ENCODE data around the gene HOOK2. TPM values are rescaled to one million over a fixed set of nuclear protein-coding genes. Genes with fewer than 3 reads are reported as not detected.
A peak's percentile ranks its signal among the peaks of the same experiment; 100 is the strongest.

HOOK2 gene
- total and polyA plus RNA-seq, 2 of the 13 experiments (the other 11 are each of a cell fraction or from before 2014, with no cell fraction given): 9.2 to 12.9 TPM

DNA sequence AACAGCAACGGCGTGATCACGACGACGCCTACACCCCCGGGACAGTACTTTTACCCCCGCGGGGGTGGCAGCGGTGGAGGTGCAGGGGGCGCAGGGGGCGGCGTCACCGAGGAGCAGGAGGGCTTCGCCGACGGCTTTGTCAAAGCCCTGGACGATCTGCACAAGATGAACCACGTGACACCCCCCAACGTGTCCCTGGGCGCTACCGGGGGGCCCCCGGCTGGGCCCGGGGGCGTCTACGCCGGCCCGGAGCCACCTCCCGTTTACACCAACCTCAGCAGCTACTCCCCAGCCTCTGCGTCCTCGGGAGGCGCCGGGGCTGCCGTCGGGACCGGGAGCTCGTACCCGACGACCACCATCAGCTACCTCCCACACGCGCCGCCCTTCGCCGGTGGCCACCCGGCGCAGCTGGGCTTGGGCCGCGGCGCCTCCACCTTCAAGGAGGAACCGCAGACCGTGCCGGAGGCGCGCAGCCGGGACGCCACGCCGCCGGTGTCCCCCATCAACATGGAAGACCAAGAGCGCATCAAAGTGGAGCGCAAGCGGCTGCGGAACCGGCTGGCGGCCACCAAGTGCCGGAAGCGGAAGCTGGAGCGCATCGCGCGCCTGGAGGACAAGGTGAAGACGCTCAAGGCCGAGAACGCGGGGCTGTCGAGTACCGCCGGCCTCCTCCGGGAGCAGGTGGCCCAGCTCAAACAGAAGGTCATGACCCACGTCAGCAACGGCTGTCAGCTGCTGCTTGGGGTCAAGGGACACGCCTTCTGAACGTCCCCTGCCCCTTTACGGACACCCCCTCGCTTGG lies 16.9 kb upstream of the HOOK2 start (continued):
- TF ChIP-seq, protein P1, sequence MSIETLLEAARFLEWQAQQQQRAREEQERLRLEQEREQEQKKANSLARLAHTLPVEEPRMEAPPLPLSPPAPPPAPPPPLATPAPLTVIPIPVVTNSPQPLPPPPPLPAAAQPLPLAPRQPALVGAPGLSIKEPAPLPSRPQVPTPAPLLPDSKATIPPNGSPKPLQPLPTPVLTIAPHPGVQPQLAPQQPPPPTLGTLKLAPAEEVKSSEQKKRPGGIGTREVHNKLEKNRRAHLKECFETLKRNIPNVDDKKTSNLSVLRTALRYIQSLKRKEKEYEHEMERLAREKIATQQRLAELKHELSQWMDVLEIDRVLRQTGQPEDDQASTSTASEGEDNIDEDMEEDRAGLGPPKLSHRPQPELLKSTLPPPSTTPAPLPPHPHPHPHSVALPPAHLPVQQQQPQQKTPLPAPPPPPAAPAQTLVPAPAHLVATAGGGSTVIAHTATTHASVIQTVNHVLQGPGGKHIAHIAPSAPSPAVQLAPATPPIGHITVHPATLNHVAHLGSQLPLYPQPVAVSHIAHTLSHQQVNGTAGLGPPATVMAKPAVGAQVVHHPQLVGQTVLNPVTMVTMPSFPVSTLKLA (IDR thresholded peaks at IDR 0.05): no peak
- TF ChIP-seq, protein P2, sequence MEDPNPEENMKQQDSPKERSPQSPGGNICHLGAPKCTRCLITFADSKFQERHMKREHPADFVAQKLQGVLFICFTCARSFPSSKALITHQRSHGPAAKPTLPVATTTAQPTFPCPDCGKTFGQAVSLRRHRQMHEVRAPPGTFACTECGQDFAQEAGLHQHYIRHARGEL (CRISPR knock-in tag; IDR thresholded peaks at IDR 0.05): no peak
- TF ChIP-seq ZNF850 (CRISPR knock-in tag; conservative IDR thresholded peaks at IDR 0.05) (no peak), ETV6 (CRISPR knock-in tag; conservative IDR thresholded peaks at IDR 0.05) (0 out of 2 replicates have a peak, but pooled peaks have one; percentile 73), CENPBD1 (CRISPR knock-in tag; IDR thresholded peaks at IDR 0.05; ENCODE audit: borderline replicate concordance, low read depth) (no peak), SSRP1 (CRISPR knock-in tag; IDR thresholded peaks at IDR 0.05) (no peak), ELF1 (CRISPR knock-in tag; IDR thresholded peaks at IDR 0.05) (peak; percentile 81), ZC3H13 (CRISPR knock-in tag; IDR thresholded peaks at IDR 0.05) (peak; percentile 95), DR1 (CRISPR knock-in tag; IDR thresholded peaks at IDR 0.05) (peak; percentile 32; the same call in 1 of the 2 replicates), MEIS1 (CRISPR knock-in tag; IDR thresholded peaks at IDR 0.05; ENCODE audit: borderline replicate concordance) (no peak), CBFB (CRISPR knock-in tag; IDR thresholded peaks at IDR 0.05) (no peak), CREM (IDR thresholded peaks at IDR 0.05) (peak; percentile 30; the same call in 1 of the 2 replicates), CREM (CRISPR knock-in tag; IDR thresholded peaks at IDR 0.05) (no peak), ZNF577 (CRISPR knock-in tag; IDR thresholded peaks at IDR 0.05; ENCODE audit: borderline replicate concordance, low read depth) (no peak)
- TF ChIP-seq, protein P3, sequence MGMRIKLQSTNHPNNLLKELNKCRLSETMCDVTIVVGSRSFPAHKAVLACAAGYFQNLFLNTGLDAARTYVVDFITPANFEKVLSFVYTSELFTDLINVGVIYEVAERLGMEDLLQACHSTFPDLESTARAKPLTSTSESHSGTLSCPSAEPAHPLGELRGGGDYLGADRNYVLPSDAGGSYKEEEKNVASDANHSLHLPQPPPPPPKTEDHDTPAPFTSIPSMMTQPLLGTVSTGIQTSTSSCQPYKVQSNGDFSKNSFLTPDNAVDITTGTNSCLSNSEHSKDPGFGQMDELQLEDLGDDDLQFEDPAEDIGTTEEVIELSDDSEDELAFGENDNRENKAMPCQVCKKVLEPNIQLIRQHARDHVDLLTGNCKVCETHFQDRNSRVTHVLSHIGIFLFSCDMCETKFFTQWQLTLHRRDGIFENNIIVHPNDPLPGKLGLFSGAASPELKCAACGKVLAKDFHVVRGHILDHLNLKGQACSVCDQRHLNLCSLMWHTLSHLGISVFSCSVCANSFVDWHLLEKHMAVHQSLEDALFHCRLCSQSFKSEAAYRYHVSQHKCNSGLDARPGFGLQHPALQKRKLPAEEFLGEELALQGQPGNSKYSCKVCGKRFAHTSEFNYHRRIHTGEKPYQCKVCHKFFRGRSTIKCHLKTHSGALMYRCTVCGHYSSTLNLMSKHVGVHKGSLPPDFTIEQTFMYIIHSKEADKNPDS (CRISPR knock-in tag; IDR thresholded peaks at IDR 0.05): no peak

Measured in HepG2 (cell line).